ENCODE data around the gene TMCO5A. TPM values are rescaled to one million over a fixed set of nuclear protein-coding genes. Genes with fewer than 3 reads are reported as not detected.

Gene TMCO5A
- total RNA-seq, 1 donor from 2014 or later: not detected

- Histone ChIP-seq H3K9me3 (no peaks in the 10 kb centered on the region), H3K4me1 (no peaks in the 10 kb centered on the region), H3K27ac (no peak overlapping the region), H3K36me3 (no peaks in the 10 kb centered on the region), H3K4me3 (no peak overlapping the region), H3K27me3 (no peaks in the 10 kb centered on the region)
- peak in 2 of 3 experiments; percentile 64 to 77 for TF ChIP-seq CTCF (IDR thresholded peaks at IDR 0.05)
- DNase-seq (ENCODE audit: low spot score in 2 of 2): no peak
- intact Hi-C loops (cut with DNase I): loop anchor here (1.0 to 2.0 kb wide), 2 partner anchors 357 to 419 kb away; no protein-coding TSS in a partner anchor
These were observed 61.3 kb downstream of the TMCO5A start for GRCh38 chr15:37995461-37996347.

Measured in ascending aorta (tissue), 2 donors.